Measurements from ENCODE around the gene MTCH1. TPM values are rescaled to one million over a fixed set of nuclear protein-coding genes. Genes with fewer than 3 reads are reported as not detected.
A peak's percentile ranks its signal among the peaks of the same experiment; 100 is the strongest.

The MTCH1 gene
- total and polyA plus RNA-seq, 9 of the 15 experiments (the other 6 are each of a cell fraction or from before 2014, with no cell fraction given): 7.9 to 161 (median 118) TPM

DNA sequence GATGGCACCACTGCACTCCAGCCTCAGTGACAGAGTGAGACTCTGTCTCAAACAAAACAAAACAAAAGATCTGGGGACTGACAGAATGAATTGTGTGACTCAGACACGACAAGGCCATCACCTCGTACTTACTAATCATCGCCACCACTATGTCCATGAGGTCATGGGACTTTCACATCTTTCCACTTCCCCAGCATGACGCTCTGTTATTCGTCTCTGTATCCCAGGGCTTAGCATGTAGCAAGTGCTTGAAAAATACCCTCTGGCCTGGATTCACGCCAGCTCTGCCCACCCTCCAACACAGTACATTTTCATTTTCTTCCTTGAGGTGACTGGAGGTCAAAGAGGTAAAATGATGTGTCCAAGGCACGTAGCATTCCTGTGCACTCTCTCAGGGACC lies 47.3 kb upstream of the MTCH1 start (continued):
- TF ChIP-seq, protein P1, sequence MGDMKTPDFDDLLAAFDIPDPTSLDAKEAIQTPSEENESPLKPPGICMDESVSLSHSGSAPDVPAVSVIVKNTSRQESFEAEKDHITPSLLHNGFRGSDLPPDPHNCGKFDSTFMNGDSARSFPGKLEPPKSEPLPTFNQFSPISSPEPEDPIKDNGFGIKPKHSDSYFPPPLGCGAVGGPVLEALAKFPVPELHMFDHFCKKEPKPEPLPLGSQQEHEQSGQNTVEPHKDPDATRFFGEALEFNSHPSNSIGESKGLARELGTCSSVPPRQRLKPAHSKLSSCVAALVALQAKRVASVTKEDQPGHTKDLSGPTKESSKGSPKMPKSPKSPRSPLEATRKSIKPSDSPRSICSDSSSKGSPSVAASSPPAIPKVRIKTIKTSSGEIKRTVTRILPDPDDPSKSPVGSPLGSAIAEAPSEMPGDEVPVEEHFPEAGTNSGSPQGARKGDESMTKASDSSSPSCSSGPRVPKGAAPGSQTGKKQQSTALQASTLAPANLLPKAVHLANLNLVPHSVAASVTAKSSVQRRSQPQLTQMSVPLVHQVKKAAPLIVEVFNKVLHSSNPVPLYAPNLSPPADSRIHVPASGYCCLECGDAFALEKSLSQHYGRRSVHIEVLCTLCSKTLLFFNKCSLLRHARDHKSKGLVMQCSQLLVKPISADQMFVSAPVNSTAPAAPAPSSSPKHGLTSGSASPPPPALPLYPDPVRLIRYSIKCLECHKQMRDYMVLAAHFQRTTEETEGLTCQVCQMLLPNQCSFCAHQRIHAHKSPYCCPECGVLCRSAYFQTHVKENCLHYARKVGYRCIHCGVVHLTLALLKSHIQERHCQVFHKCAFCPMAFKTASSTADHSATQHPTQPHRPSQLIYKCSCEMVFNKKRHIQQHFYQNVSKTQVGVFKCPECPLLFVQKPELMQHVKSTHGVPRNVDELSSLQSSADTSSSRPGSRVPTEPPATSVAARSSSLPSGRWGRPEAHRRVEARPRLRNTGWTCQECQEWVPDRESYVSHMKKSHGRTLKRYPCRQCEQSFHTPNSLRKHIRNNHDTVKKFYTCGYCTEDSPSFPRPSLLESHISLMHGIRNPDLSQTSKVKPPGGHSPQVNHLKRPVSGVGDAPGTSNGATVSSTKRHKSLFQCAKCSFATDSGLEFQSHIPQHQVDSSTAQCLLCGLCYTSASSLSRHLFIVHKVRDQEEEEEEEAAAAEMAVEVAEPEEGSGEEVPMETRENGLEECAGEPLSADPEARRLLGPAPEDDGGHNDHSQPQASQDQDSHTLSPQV (IDR thresholded peaks at IDR 0.05): peak; percentile 83
- TF ChIP-seq, protein P2, sequence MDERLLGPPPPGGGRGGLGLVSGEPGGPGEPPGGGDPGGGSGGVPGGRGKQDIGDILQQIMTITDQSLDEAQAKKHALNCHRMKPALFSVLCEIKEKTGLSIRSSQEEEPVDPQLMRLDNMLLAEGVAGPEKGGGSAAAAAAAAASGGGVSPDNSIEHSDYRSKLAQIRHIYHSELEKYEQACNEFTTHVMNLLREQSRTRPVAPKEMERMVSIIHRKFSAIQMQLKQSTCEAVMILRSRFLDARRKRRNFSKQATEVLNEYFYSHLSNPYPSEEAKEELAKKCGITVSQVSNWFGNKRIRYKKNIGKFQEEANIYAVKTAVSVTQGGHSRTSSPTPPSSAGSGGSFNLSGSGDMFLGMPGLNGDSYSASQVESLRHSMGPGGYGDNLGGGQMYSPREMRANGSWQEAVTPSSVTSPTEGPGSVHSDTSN (CRISPR knock-in tag; IDR thresholded peaks at IDR 0.05; ENCODE audit: low read depth): no peak
- TF ChIP-seq, protein P2 (tag; conservative IDR thresholded peaks at IDR 0.05; ENCODE audit: low read depth): peak; percentile 69; the same call in 1 of the 2 replicates
- no peak for TF ChIP-seq MED1 (CRISPR knock-in tag; IDR thresholded peaks at IDR 0.05; ENCODE audit: borderline replicate concordance)
- TF ChIP-seq HDAC1 (IDR thresholded peaks at IDR 0.05): peak in 1 of 2 experiments; percentile 52; a peak in 1 of 4 replicates
- peak; percentile 30; the same call in 1 of the 2 replicates for TF ChIP-seq TCF3 (CRISPR knock-in tag; IDR thresholded peaks at IDR 0.05)
- TF ChIP-seq, protein P3, sequence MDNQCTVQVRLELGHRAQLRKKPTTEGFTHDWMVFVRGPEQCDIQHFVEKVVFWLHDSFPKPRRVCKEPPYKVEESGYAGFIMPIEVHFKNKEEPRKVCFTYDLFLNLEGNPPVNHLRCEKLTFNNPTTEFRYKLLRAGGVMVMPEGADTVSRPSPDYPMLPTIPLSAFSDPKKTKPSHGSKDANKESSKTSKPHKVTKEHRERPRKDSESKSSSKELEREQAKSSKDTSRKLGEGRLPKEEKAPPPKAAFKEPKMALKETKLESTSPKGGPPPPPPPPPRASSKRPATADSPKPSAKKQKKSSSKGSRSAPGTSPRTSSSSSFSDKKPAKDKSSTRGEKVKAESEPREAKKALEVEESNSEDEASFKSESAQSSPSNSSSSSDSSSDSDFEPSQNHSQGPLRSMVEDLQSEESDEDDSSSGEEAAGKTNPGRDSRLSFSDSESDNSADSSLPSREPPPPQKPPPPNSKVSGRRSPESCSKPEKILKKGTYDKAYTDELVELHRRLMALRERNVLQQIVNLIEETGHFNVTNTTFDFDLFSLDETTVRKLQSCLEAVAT (IDR thresholded peaks at IDR 0.05): peak in 1 of 2 experiments; percentile 52; a peak in 1 of 4 replicates
- TF ChIP-seq MTA3 (IDR thresholded peaks at IDR 0.05; ENCODE audit: borderline replicate concordance): peak; percentile 46; the same call in 1 of the 2 replicates
- TF ChIP-seq JUND (IDR thresholded peaks at IDR 0.05; ENCODE audit: borderline replicate concordance, low read depth, low read length): peak; percentile 74; the same call in 1 of the 2 replicates
- TF ChIP-seq JUND (tag; IDR thresholded peaks at IDR 0.05; ENCODE audit: borderline replicate concordance, low read depth, low read length): peak; percentile 76
- no peak for TF ChIP-seq STAT5A (IDR thresholded peaks at IDR 0.05; ENCODE audit: borderline replicate concordance, low read length)
